ENCODE data around the gene COG4. TPM values are rescaled to one million over a fixed set of nuclear protein-coding genes. Genes with fewer than 3 reads are reported as not detected.

COG4 gene
- total RNA-seq, 2 donors from 2014 or later: 62.7 to 71.4 TPM

GRCh38 chr16:70571623-70572022, 48.3 kb upstream of the COG4 start:
- Histone ChIP-seq H3K4me1 (ENCODE audit: control insufficient read depth, insufficient read depth, low read length) (no peaks in the 10 kb centered on the region), H3K9ac (ENCODE audit: extremely low read depth, low read length, poor library complexity, severe bottlenecking) (no peak overlapping the region), H3K36me3 (ENCODE audit: control insufficient read depth, insufficient read depth, low read length) (peaks cover 87% of the 10 kb centered on the region), H3K27ac (ENCODE audit: low read depth, low read length) (no peak overlapping the region), H3K27me3 (ENCODE audit: control insufficient read depth, insufficient read depth, low read length, poor library complexity, severe bottlenecking) (no peaks in the 10 kb centered on the region), H3K9me3 (ENCODE audit: control insufficient read depth, low read length) (no peaks in the 10 kb centered on the region), H3K4me3 (ENCODE audit: low read length) (no peak overlapping the region)
- H3K4me3 Mint-ChIP-seq: no peak overlapping the region
- 96 to 100% methylated on average over 7 to 8 of the region's 8 CpGs for WGBS, 2 experiments (ENCODE audit: insufficient coverage in 1 of 2, insufficient read length in 1 of 2)
- H3K9me3 Mint-ChIP-seq: no peaks in the 10 kb centered on the region
- no peaks in the 10 kb centered on the region for H3K4me1 Mint-ChIP-seq
- peaks cover 80% of the 10 kb centered on the region for H3K36me3 Mint-ChIP-seq (ENCODE audit: low read depth)
- no peak for TF ChIP-seq CTCF (conservative IDR thresholded peaks at IDR 0.05)
- no peak for DNase-seq
- H3K27ac Mint-ChIP-seq: peak overlapping the region; percentile 15
- no peaks in the 10 kb centered on the region for H3K27me3 Mint-ChIP-seq (ENCODE audit: insufficient read depth)

GRCh38 chr16:70570967-70571570, 47.7 kb upstream of the COG4 start:
- no peak overlapping the region for H3K9ac ChIP-seq (ENCODE audit: extremely low read depth, low read length, poor library complexity, severe bottlenecking)
- H3K4me3 ChIP-seq (ENCODE audit: low read length): no peak overlapping the region
- Mint-ChIP-seq H3K9me3 (no peaks in the 10 kb centered on the region), H3K27me3 (ENCODE audit: insufficient read depth) (no peaks in the 10 kb centered on the region), H3K4me1 (no peaks in the 10 kb centered on the region), H3K4me3 (no peak overlapping the region), H3K27ac (no peak overlapping the region), H3K36me3 (ENCODE audit: low read depth) (peaks cover 84% of the 10 kb centered on the region)
- H3K9me3 ChIP-seq (ENCODE audit: control insufficient read depth, low read length): no peaks in the 10 kb centered on the region
- peaks cover 92% of the 10 kb centered on the region for H3K36me3 ChIP-seq (ENCODE audit: control insufficient read depth, insufficient read depth, low read length)
- no peak for DNase-seq
- H3K4me1 ChIP-seq (ENCODE audit: control insufficient read depth, insufficient read depth, low read length): no peaks in the 10 kb centered on the region
- H3K27me3 ChIP-seq (ENCODE audit: control insufficient read depth, insufficient read depth, low read length, poor library complexity, severe bottlenecking): no peaks in the 10 kb centered on the region
- no peak overlapping the region for H3K27ac ChIP-seq (ENCODE audit: low read depth, low read length)
- 94 to 95% methylated on average over 6 to 10 of the region's 10 CpGs for WGBS, 2 experiments (ENCODE audit: insufficient coverage in 1 of 2, insufficient read length in 1 of 2)
- TF ChIP-seq CTCF (conservative IDR thresholded peaks at IDR 0.05): no peak

GRCh38 chr16:70569752-70570151, 46.4 kb upstream of the COG4 start:
- no peaks in the 10 kb centered on the region for H3K27me3 ChIP-seq (ENCODE audit: control insufficient read depth, insufficient read depth, low read length, poor library complexity, severe bottlenecking)
- TF ChIP-seq CTCF (conservative IDR thresholded peaks at IDR 0.05): no peak
- H3K4me3 ChIP-seq (ENCODE audit: low read length): no peak overlapping the region
- Mint-ChIP-seq H3K27me3 (ENCODE audit: insufficient read depth) (no peaks in the 10 kb centered on the region), H3K9me3 (no peaks in the 10 kb centered on the region), H3K36me3 (ENCODE audit: low read depth) (peaks cover 93% of the 10 kb centered on the region), H3K4me3 (no peak overlapping the region), H3K27ac (no peak overlapping the region), H3K4me1 (no peaks in the 10 kb centered on the region)
- H3K27ac ChIP-seq (ENCODE audit: low read depth, low read length): no peak overlapping the region
- 92 to 100% methylated on average over 5 to 6 of the region's 6 CpGs for WGBS, 2 experiments (ENCODE audit: insufficient coverage in 1 of 2, insufficient read length in 1 of 2)
- no peak overlapping the region for H3K9ac ChIP-seq (ENCODE audit: extremely low read depth, low read length, poor library complexity, severe bottlenecking)
- peaks cover 99% of the 10 kb centered on the region for H3K36me3 ChIP-seq (ENCODE audit: control insufficient read depth, insufficient read depth, low read length)
- no peaks in the 10 kb centered on the region for H3K4me1 ChIP-seq (ENCODE audit: control insufficient read depth, insufficient read depth, low read length)
- DNase-seq: no peak
- no peaks in the 10 kb centered on the region for H3K9me3 ChIP-seq (ENCODE audit: control insufficient read depth, low read length)
